OCI-LY1 (cell line): ENCODE results near the gene ASB6.

ENCODE experiments used
- H2AFZ ChIP-seq: fragments of 200-600 bp; sonication (generic), shearing (Covaris generic); 2 replicates; pipeline ENCODE4 v1.6.0; 2014; ENCODE audit warnings: antibody characterized with exemption, mild to moderate bottlenecking, low read length
- H3F3A ChIP-seq: fragments of 200-600 bp; sonication (generic), shearing (Covaris generic); 2 replicates; pipeline ENCODE4 v1.6.0; 2014; ENCODE audit warnings: mild to moderate bottlenecking, antibody characterized with exemption, low read length, moderate library complexity; ENCODE audit not compliant: insufficient read depth
- H3K27ac ChIP-seq: fragments of 200-600 bp; sonication (generic); 2 replicates; pipeline ENCODE4 v1.5.1; 2014; ENCODE audit warnings: low read length, mixed run types, mild to moderate bottlenecking, low read depth; ENCODE audit not compliant: poor library complexity, severe bottlenecking
- H3K27me3 ChIP-seq: fragments of 200-600 bp; sonication (generic); 2 replicates; pipeline ENCODE4 v1.6.0; 2014; ENCODE audit warnings: antibody characterized with exemption, mild to moderate bottlenecking, low read length, moderate library complexity; ENCODE audit not compliant: insufficient read depth
- H3K36me3 ChIP-seq: fragments of 200-600 bp; sonication (generic); 2 replicates; pipeline ENCODE4 v1.6.1; 2014; ENCODE audit warnings: mild to moderate bottlenecking, antibody characterized with exemption, low read length, moderate library complexity, mixed read lengths; ENCODE audit not compliant: insufficient read depth
- H3K4me1 ChIP-seq: fragments of 200-600 bp; sonication (generic); 2 replicates; pipeline ENCODE4 v1.5.1; 2014; ENCODE audit warnings: mild to moderate bottlenecking, low read length, moderate library complexity; ENCODE audit not compliant: insufficient read depth, severe bottlenecking
- H3K4me2 ChIP-seq: fragments of 200-600 bp; sonication (generic), shearing (Covaris generic); 2 replicates; pipeline ENCODE4 v1.6.1; 2014; ENCODE audit warnings: low read length
- H3K4me3 ChIP-seq: fragments of 200-600 bp; sonication (generic); 2 replicates; pipeline ENCODE4 v1.5.1; 2014; ENCODE audit warnings: low read length, low read depth, mild to moderate bottlenecking, mixed read lengths; ENCODE audit not compliant: poor library complexity, severe bottlenecking
- H3K79me2 ChIP-seq: fragments of 200-600 bp; shearing (Covaris generic); 2 replicates; pipeline ENCODE4 v1.6.1; 2016; ENCODE audit warnings: mixed run types, low read length, mixed read lengths; ENCODE audit not compliant: insufficient read depth
- H3K9ac ChIP-seq: fragments of 200-600 bp; sonication (generic), shearing (Covaris generic); 2 replicates; pipeline ENCODE4 v1.6.1; 2014; ENCODE audit warnings: mild to moderate bottlenecking, low read length, mixed read lengths
- H3K9me2 ChIP-seq: fragments of 200-600 bp; sonication (generic), shearing (Covaris generic); 2 replicates; pipeline ENCODE4 v1.6.1; 2014; ENCODE audit warnings: low read depth, mild to moderate bottlenecking, low read length, mixed read lengths
- H3K9me3 ChIP-seq: fragments of 200-600 bp; shearing (Covaris generic); 2 replicates; pipeline ENCODE4 v1.6.1; 2014; ENCODE audit warnings: low read length, mixed read lengths
- H4K20me1 ChIP-seq: fragments of 200-600 bp; sonication (generic), shearing (Covaris generic); 2 replicates; pipeline ENCODE4 v1.6.0; 2016; ENCODE audit warnings: mild to moderate bottlenecking, low read length; ENCODE audit not compliant: insufficient read depth
- CTCF ChIP-seq: fragments of 200-600 bp; sonication (generic), shearing (Covaris generic); IDR thresholded peaks from 2 replicates; pipeline ENCODE4 v1.5.1; 2017; ENCODE audit warnings: mild to moderate bottlenecking, antibody characterized with exemption, low read length, moderate library complexity, mixed read lengths
- EZH2 ChIP-seq: fragments of 200-600 bp; sonication (generic), shearing (Covaris generic); IDR thresholded peaks from 2 replicates; pipeline ENCODE4 v1.8.0; 2017; ENCODE audit warnings: borderline replicate concordance, mixed run types, mild to moderate bottlenecking, antibody characterized with exemption, low read length, moderate library complexity, mixed read lengths

Gene ASB6

GRCh38 chr9:129626079-129626624 lies 15.8 kb downstream of the ASB6 start, which contains the start of gene NTMT1:
Gene NTMT1, plus strand, starts transcription at chr9:129626163. Its CDS starts 6,541 bp downstream, at chr9:129632704.
- no peaks in the 10 kb centered on the region for H3K9me3 ChIP-seq

GRCh38 chr9:129624947-129625346 lies 17.0 kb downstream of the ASB6 start:
- no peaks in the 10 kb centered on the region for H3K27me3 ChIP-seq
- no peaks in the 10 kb centered on the region for H3F3A ChIP-seq
- no peak for TF ChIP-seq CTCF
- H3K4me3 ChIP-seq = peak overlapping the region; percentile 86
- H3K27ac ChIP-seq = peak overlapping the region; percentile 33
- no peak overlapping the region for H2AFZ ChIP-seq
- peaks cover 37% of the 10 kb centered on the region for H3K79me2 ChIP-seq
- H3K9ac ChIP-seq = peak overlapping the region; percentile 93; the same call in 1 of the 2 replicates
- H3K36me3 ChIP-seq = peaks cover 25% of the 10 kb centered on the region
- no peaks in the 10 kb centered on the region for H3K9me2 ChIP-seq
- no peaks in the 10 kb centered on the region for H4K20me1 ChIP-seq
- peaks cover 40% of the 10 kb centered on the region for H3K4me1 ChIP-seq
- H3K9me3 ChIP-seq = no peaks in the 10 kb centered on the region
- peak overlapping the region; percentile 83 for H3K4me2 ChIP-seq

More at GRCh38 chr9:129626079-129626624, 15.8 kb downstream of the ASB6 start, which contains the start of gene NTMT1:
- Histone ChIP-seq H3K4me1 (peaks cover 40% of the 10 kb centered on the region), H3K36me3 (peaks cover 35% of the 10 kb centered on the region), H3K9ac (peak within 1 kb of the TSS; percentile 93), H3K4me3 (peak within 1 kb of the TSS; percentile 86), H3K27me3 (no peaks in the 10 kb centered on the region), H3K79me2 (peaks cover 49% of the 10 kb centered on the region), H2AFZ (no peak within 1 kb of the TSS), H3K4me2 (peak within 1 kb of the TSS; percentile 83), H4K20me1 (no peaks in the 10 kb centered on the region), H3K9me2 (no peaks in the 10 kb centered on the region), H3K27ac (peak within 1 kb of the TSS; percentile 70), H3F3A (no peaks in the 10 kb centered on the region)
- TF ChIP-seq EZH2 = no peak
- no peak for TF ChIP-seq CTCF

- H3K27me3 ChIP-seq = peaks cover under 1% of the 10 kb centered on the region; the same call in 1 of the 2 replicates
- peaks cover 18% of the 10 kb centered on the region for H3K36me3 ChIP-seq
- peaks cover 30% of the 10 kb centered on the region for H3K79me2 ChIP-seq
- peaks cover 37% of the 10 kb centered on the region for H3K4me1 ChIP-seq
- TF ChIP-seq CTCF (peak; percentile 79), EZH2 (no peak)
- no peaks in the 10 kb centered on the region for H3K9me2 ChIP-seq
- no peaks in the 10 kb centered on the region for H3F3A ChIP-seq
- no peak overlapping the region for H2AFZ ChIP-seq
- H3K9me3 ChIP-seq = no peaks in the 10 kb centered on the region
- H3K27ac ChIP-seq = peak overlapping the region; percentile 33
- H3K4me3 ChIP-seq = no peak overlapping the region
- peak overlapping the region; percentile 83; the same call in 1 of the 2 replicates for H3K4me2 ChIP-seq
- H4K20me1 ChIP-seq = no peaks in the 10 kb centered on the region
- H3K9ac ChIP-seq = no peak overlapping the region
These were observed 17.7 kb downstream of the ASB6 start for GRCh38 chr9:129624168-129624759.
